Measurements from ENCODE around the gene TBL1X. TPM values are rescaled to one million over a fixed set of nuclear protein-coding genes. Genes with fewer than 3 reads are reported as not detected.

The TBL1X gene
- total RNA-seq, 1 experiment from 2014 or later: 31.9 TPM

DNA sequence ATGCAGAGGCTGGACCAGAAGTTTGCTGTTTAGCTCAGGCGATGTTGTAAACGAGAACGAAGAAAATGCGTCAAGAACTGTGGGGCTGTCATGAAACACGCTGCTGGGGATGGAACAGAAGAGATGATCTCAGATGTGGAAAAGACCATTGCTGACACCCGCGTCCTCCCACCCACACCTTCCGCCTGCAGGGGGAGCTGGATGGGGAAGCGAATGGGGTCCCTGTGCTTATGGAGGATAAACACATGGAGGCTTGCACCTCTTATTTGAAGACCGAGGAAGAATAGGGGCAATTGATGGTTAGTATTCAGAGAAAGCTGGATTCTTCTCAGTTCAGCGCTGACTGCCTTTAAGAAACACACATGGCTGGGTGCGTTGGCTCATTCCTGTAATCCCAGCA lies 236.9 kb downstream of the TBL1X start:
- no peak overlapping the region for H3K4me2 ChIP-seq (ENCODE audit: low read length)
- H4K20me1 ChIP-seq (ENCODE audit: low read length): no peaks in the 10 kb centered on the region
- no peaks in the 10 kb centered on the region for H3F3A ChIP-seq (ENCODE audit: low read length, unreplicated experiment)
- no peaks in the 10 kb centered on the region for H3K9me2 ChIP-seq (replicated peaks; ENCODE audit: low read length)
- H3K36me3 ChIP-seq (ENCODE audit: low read depth, low read length): peaks cover 11% of the 10 kb centered on the region
- H3K79me2 ChIP-seq (ENCODE audit: low read length): no peaks in the 10 kb centered on the region
- no peaks in the 10 kb centered on the region for H3K27me3 ChIP-seq (ENCODE audit: low read length)
- ChIA-PET POLR2A (ENCODE audit: unreplicated experiment) (no interaction called here), CTCF (no interaction called here)
- no TSS peak for BruUV-seq (replicated peaks)
- no peak overlapping the region for H3K27ac ChIP-seq (ENCODE audit: low read length)
- H3K9ac ChIP-seq (ENCODE audit: low read length): no peak overlapping the region
- no peaks in the 10 kb centered on the region for H3K9me3 ChIP-seq (ENCODE audit: low read length)
- intact Hi-C loops (cut with micrococcal nuclease): loop anchor here (10.0 kb wide), 3 partner anchors 237 to 957 kb away; partner anchors contain the start of gene TBL1X
- DNase-seq (no peak), ATAC-seq (no peak)
- no peak overlapping the region for H3K4me3 ChIP-seq (ENCODE audit: low read length)
- H3K4me1 ChIP-seq (ENCODE audit: insufficient read depth, low read length): no peaks in the 10 kb centered on the region
- H2AFZ ChIP-seq (ENCODE audit: low read length): no peak overlapping the region
- TF ChIP-seq EZH2 (IDR thresholded peaks at IDR 0.05; ENCODE audit: low read length, unreplicated experiment) (no peak), EZH2phosphoT487 (IDR thresholded peaks at IDR 0.05; ENCODE audit: borderline replicate concordance, low read length) (no peak)
- TF ChIP-seq, protein P1, sequence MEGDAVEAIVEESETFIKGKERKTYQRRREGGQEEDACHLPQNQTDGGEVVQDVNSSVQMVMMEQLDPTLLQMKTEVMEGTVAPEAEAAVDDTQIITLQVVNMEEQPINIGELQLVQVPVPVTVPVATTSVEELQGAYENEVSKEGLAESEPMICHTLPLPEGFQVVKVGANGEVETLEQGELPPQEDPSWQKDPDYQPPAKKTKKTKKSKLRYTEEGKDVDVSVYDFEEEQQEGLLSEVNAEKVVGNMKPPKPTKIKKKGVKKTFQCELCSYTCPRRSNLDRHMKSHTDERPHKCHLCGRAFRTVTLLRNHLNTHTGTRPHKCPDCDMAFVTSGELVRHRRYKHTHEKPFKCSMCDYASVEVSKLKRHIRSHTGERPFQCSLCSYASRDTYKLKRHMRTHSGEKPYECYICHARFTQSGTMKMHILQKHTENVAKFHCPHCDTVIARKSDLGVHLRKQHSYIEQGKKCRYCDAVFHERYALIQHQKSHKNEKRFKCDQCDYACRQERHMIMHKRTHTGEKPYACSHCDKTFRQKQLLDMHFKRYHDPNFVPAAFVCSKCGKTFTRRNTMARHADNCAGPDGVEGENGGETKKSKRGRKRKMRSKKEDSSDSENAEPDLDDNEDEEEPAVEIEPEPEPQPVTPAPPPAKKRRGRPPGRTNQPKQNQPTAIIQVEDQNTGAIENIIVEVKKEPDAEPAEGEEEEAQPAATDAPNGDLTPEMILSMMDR (conservative IDR thresholded peaks at IDR 0.05; ENCODE audit: low read depth, low read length): no peak

DNA sequence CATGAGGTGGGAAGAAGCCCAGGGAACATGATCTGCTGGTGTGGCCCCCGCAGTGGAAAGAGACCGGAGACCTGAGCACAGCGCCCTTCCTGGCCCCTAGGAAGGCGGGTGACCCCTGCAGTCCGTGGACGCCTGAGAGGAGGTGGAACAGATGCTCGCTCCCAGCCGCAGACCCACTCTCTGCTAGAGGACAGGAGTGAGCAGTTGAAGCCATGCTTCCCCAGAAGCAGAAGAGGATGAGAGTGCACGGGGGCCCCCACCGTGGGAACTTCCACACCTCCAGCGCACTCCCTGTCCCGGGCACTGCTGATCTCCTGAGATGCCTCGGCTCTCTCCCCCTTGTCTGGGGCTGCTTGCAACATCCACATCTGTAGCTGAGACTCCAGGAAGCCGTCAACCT lies 238.5 kb downstream of the TBL1X start:
- Histone ChIP-seq H3K9me3 (ENCODE audit: low read length) (no peaks in the 10 kb centered on the region), H3F3A (ENCODE audit: low read length, unreplicated experiment) (no peaks in the 10 kb centered on the region), H3K4me3 (ENCODE audit: low read length) (no peak overlapping the region), H3K9me2 (replicated peaks; ENCODE audit: low read length) (no peaks in the 10 kb centered on the region), H3K79me2 (ENCODE audit: low read length) (no peaks in the 10 kb centered on the region), H3K4me2 (ENCODE audit: low read length) (no peak overlapping the region), H3K27ac (ENCODE audit: low read length) (no peak overlapping the region), H3K4me1 (ENCODE audit: insufficient read depth, low read length) (peaks cover 3% of the 10 kb centered on the region), H4K20me1 (ENCODE audit: low read length) (no peaks in the 10 kb centered on the region), H3K9ac (ENCODE audit: low read length) (no peak overlapping the region), H3K36me3 (ENCODE audit: low read depth, low read length) (peaks cover 11% of the 10 kb centered on the region), H3K27me3 (ENCODE audit: low read length) (no peaks in the 10 kb centered on the region), H2AFZ (ENCODE audit: low read length) (no peak overlapping the region)
- no peak for ATAC-seq
- BruUV-seq (replicated peaks): no TSS peak
- TF ChIP-seq EZH2 (IDR thresholded peaks at IDR 0.05; ENCODE audit: low read length, unreplicated experiment): no peak
- TF ChIP-seq, protein P1 (conservative IDR thresholded peaks at IDR 0.05; ENCODE audit: low read depth, low read length): no peak
- no peak for TF ChIP-seq EZH2phosphoT487 (IDR thresholded peaks at IDR 0.05; ENCODE audit: borderline replicate concordance, low read length)
- DNase-seq: no peak
- intact Hi-C loops (cut with micrococcal nuclease): loop anchor here (10.0 kb wide), 3 partner anchors 239 to 959 kb away; partner anchors contain the start of gene TBL1X
- ChIA-PET CTCF (no interaction called here), POLR2A (ENCODE audit: unreplicated experiment) (no interaction called here)

DNA sequence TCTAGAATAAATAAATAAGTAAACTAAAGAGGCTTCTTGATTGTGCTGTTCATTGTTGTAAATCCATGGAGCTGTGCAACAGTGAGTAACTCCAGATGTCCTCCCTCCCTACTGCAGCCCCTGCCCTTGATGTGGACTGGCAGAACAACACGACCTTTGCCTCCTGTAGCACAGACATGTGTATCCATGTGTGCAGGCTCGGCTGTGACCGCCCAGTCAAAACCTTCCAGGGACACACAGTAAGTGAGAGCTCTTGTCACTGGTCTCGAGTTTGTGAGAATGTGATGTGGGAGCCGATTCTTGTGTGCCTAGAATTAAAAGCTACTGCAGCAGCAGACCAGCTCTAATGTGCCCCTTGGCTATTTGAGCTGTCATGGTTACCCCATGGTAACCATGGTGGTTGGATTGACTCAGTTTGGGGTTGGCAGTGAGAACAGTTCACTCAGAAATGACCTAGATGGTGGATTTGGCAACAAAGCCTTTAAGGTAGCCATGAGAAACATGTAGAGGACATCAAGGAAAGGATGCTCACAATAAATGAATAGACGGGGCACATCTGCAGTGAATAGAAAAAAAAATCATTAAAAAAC lies 240.1 kb downstream of the TBL1X start:
- H3F3A ChIP-seq (ENCODE audit: low read length, unreplicated experiment): no peaks in the 10 kb centered on the region
- no peak overlapping the region for H3K4me2 ChIP-seq (ENCODE audit: low read length)
- no peaks in the 10 kb centered on the region for H3K9me2 ChIP-seq (replicated peaks; ENCODE audit: low read length)
- no peaks in the 10 kb centered on the region for H3K79me2 ChIP-seq (ENCODE audit: low read length)
- no peak overlapping the region for H3K4me3 ChIP-seq (ENCODE audit: low read length)
- H3K36me3 ChIP-seq (ENCODE audit: low read depth, low read length): peaks cover 9% of the 10 kb centered on the region
- no peak overlapping the region for H3K27ac ChIP-seq (ENCODE audit: low read length)
- CTCF ChIA-PET: interaction anchor here (0.6 kb wide), 1 partner anchor 962 kb away, joined by 3 read pairs; no protein-coding TSS in a partner anchor
- H3K9me3 ChIP-seq (ENCODE audit: low read length): no peaks in the 10 kb centered on the region
- intact Hi-C loops (cut with micrococcal nuclease): loop anchor here (10.0 kb wide), 3 partner anchors 240 to 960 kb away; partner anchors contain the start of gene TBL1X
- no peak for TF ChIP-seq EZH2phosphoT487 (IDR thresholded peaks at IDR 0.05; ENCODE audit: borderline replicate concordance, low read length)
- TF ChIP-seq, protein P1 (conservative IDR thresholded peaks at IDR 0.05; ENCODE audit: low read depth, low read length): no peak
- no peak for TF ChIP-seq EZH2 (IDR thresholded peaks at IDR 0.05; ENCODE audit: low read length, unreplicated experiment)
- no peak overlapping the region for H2AFZ ChIP-seq (ENCODE audit: low read length)
- no peak for ATAC-seq
- BruUV-seq (replicated peaks): no TSS peak
- H3K9ac ChIP-seq (ENCODE audit: low read length): no peak overlapping the region
- POLR2A ChIA-PET (ENCODE audit: unreplicated experiment): no interaction called here
- H3K27me3 ChIP-seq (ENCODE audit: low read length): no peaks in the 10 kb centered on the region
- DNase-seq: no peak
- H3K4me1 ChIP-seq (ENCODE audit: insufficient read depth, low read length): peaks cover 11% of the 10 kb centered on the region
- no peaks in the 10 kb centered on the region for H4K20me1 ChIP-seq (ENCODE audit: low read length)
